ENCODE measurements around the gene PGLYRP2.
"Not testable (repeated sequence)": the region's sequence is repeated elsewhere in the genome, so short reads cannot be mapped to it uniquely, and the experiment has no call there.

The PGLYRP2 gene, protein sequence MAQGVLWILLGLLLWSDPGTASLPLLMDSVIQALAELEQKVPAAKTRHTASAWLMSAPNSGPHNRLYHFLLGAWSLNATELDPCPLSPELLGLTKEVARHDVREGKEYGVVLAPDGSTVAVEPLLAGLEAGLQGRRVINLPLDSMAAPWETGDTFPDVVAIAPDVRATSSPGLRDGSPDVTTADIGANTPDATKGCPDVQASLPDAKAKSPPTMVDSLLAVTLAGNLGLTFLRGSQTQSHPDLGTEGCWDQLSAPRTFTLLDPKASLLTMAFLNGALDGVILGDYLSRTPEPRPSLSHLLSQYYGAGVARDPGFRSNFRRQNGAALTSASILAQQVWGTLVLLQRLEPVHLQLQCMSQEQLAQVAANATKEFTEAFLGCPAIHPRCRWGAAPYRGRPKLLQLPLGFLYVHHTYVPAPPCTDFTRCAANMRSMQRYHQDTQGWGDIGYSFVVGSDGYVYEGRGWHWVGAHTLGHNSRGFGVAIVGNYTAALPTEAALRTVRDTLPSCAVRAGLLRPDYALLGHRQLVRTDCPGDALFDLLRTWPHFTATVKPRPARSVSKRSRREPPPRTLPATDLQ

DNA sequence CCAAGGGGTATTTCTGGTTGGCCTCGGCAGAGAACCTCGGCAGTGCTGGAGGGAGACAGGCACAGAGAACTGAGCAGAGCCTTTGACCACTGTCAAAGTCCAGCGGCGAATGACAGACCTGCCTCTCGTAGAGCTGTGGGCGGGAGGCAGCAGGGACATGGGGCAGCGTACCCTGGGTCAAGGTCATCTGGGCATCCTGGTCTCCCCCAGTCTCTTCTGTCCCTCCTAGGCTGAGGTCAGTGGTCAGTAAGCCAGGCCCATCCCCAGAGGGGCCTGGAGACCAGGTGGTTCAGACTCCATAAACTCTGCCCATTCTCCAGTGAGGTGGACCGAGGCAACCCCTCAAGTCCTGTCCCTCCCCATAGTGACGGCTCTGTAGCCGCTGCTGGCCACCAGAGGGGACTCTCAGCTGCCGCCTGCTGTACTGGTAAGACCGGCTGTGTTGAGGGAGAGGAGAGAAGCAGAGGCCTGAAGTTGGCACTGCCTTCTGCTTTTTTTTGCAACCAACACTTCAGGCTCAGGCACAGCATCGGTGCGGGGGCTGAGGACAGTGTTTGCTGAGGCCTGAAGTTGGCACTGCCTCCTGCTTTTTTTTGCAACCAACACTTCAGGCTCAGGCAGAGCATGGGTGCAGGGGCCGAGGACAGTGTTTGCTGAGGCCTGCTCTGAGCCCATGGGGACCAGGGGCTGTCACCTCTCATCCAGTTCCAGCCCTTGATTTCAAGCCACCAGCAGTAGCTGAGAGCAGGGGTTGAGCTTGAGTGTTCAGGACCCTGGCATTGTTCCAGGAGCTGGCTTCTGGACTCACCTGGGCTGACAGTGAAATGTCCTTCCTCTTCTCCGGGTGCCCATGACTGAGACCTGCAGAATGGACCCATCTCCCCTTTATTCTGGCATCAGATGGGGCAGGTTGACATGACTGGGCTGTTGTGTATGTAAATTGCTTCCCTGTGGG, at the start of gene PGLYRP2:
TSS of gene PGLYRP2 (minus strand) at position 111 of the 955 bp plus-strand sequence. CDS start 130 bp downstream, outside the sequence.
- DNase-seq: peak in 11 of 51 donors; percentile 2 to 50 (median 7)

DNA sequence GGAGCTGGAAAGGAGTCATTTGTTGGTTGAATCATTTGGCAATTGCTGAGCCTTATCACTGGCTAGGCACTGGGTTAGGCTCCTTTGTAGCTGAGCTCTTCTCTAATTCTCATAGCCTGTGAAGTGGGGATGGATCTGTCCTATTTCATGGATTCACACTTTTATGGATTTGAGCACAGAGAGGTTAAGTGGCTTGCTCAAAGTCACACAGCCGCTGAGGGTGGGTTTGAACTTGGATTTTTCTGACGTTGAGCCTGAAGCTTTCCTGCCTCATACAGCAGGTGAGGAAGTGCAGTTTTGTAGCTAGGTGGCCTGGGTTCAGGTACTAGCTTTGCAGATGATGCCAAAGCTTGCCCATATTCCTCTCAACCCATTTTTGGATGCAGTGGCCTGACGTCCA, 48.4 kb upstream of the PGLYRP2 start:
- no peak for DNase-seq

DNA sequence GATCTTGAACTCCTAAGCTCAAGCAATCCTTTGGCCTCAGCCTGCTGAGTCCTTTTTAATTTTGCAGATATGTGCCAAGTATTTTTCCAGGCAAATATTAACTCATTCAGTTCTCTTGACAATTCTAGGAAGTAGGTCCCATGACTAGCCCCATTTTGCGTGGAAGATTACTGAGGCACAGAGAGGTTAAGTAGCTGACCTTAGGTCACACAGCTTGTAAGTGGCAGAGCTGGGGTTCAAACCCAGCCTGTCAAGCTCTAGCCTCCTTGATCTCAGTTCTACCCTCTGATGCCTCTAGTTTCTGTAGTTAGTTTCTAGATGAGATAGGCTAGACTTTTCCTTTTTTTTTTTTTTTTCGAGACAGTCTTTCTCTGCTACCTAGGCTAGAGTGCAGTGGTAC, 47.1 kb upstream of the PGLYRP2 start:
- no peak for DNase-seq

DNA sequence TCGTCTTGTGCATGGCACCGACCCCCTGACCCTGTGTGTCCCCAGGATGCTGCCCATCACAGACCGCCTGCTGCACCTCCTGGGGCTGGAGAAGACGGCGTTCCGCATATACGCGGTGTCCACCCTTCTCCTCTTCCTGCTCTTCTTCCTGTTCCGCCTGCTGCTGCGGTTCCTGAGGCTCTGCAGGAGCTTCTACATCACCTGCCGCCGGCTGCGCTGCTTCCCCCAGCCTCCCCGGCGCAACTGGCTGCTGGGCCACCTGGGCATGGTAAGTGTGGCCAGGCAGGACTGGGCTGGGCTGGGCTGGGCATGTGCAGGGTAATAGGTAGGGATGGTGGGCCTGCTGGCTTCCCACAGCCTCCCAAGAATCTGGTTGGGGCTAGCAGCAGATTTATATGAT, 46.0 kb upstream of the PGLYRP2 start:
- no peak for DNase-seq

DNA sequence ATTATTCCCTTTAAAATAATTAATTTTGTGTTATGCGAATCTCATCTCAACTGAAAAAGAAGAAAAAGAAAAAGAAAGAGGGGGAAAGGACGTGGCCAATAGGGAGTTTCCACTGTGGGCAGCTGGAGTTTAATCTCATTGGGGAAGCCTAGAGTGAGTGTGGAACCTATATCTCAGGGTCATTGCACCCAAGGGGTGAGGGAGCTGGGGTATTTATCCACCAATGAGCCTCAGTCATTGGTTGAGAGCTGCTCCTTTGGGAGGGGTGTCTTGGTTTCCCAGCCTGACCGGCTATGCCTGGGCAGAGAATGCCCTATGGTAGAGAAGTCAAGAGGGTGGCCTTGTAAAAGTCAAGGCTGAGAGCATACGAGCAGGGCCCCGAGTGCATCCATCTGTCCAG, 45.5 kb upstream of the PGLYRP2 start:
- no peak for DNase-seq

DNA sequence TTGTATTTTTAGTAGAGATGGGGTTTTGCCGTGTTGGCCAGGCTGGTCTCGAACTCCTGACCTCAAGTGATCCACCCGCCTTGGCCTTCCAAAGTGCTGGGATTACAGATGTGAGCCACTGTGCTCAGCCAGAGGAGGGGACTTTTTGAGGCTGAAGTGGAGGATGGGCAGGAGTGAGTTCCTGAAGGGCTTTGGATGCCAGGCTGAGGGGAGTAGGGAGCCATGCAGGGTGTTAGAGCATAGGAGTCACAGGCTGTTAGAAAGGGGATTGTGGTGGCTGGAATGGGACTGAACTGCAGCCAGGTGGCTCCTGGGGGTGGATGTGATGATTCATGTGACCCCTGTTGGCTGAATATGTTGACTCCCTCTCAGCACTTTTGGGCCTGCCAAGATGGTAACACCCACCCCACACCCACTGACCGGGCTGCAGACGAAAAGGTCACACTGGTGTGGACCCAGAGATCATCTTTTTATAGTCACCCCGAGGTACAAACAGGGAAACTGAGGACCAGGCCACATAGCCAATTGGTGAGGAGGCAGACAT, 40.2 kb upstream of the PGLYRP2 start:
- DNase-seq: no peak

DNA sequence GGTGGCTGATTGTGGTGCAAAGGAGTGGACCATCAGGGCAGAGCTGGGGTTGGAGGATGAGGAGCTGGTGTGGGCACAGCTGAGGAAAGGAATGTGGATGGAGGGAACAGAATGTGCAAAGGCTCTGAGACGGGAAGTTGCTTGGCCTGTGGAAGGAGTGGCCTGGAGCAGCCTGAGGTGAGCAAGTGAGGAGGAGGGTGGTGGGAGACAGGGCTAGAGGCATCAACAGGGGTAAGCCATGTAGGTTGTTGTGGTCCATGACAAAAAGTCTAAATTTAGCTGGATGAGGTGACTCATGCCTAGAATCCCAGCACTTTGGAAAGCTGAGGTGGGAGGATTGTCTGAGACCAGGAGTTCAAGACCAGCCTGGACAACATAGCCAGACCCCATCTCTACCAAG, 38.5 kb upstream of the PGLYRP2 start:
- no peak for DNase-seq

DNA sequence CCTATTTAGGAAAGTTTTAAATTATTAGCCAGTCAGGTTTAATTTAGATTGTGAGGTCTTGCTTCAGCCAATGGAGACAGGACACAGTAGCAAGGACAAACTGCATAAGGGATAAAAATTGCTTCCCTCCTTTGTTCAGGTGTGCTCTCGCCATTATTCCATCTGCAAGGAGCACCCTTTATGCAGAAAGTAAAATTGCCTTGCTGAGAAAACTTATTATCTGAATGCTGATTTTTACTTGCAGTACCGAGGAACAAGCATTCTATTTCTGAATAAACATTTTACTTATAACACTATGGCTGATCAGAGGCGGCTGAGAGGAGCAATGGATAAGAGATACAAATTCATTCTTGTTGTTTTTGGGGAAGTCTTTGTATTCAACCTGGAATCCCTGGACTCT, 37.1 kb upstream of the PGLYRP2 start:
- no peak for DNase-seq

DNA sequence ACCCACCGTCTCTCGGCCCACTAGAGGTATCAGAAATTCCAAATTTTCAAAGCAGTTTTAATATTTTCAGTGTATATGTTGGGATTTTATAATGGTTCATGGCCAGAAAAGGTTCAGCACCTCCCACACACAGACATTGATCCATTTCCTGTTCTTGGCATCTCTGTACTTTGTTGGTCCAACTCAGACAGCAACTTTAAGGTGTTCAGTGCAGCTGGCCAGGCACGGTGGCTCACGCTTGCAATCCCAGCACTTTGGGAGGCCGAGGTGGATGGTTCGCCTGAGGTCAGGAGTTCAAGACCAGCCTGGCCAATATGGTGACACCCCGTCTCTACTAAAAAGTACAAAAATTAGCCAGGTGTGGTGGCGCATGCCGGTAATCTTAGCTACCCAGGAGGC, 35.9 kb upstream of the PGLYRP2 start:
- not testable (repeated sequence) for DNase-seq

DNA sequence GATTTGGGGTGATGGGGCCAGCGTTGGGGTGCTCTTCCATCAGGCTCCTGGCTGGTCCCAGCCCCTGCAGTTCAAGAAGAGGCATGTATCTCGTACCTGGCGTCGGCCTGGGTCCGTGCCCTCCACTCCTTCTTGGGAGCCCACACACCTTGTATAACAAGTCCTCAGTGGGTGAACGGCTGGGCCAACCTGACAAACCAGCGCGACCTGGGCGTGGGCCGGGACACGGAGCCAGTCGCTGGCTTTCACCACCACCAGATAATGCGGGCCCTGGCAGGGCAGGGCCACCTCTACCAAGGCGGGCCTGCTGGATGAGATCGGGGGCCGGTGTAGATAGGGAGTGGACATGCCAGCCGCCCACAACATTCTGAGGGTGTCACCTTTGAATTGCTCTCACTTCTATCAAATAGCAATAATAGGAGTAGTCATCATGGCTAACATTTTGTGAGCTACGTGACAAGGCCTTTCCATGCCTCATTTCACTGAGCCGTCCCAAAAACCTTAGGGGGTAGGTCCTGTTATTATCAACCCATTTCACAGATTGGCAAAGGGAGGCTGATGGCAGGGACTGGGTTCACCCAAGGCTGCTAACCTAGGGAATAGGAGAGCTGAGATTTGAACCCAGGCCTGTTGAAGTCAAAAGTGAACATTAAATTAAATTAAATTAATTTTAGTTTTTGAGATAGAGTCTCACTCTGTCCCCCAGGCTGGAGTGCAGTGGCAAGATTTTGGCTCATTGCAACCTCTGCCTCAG, 32.5 kb upstream of the PGLYRP2 start:
- no peak for DNase-seq

DNA sequence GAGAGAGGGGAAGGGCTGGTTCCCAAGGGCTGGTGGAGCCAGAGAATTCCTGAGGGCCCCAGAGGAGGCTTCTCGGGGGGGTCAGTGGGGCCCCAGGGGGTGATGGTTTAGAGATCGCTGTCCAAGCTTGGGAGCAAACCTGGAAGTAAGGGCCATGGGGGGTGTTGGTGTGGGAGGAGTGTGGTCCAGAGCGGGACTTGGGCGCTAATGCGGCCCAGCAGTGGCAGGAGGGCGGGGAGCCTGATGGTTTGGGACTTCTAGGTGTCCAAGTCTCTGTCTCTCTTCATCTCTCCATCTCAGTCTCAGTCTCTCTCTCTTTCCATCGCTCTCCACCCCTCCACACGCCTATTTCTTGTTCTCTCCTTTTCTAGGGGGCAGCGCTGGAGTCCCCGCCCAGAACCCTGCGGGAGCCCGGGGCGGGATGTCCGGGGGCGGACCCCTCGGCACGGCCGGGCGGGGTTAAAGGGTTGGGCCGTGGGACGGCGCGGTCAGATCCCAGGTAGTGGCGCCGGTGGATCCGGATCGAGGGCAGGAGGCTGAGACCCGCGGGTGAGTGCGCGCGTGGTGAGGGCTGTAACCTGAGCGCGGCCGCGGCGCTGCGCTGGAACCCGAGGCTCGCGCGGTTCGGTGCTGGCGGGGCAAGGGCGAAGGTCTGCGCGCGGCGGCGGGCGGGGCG, 28.9 kb upstream of the PGLYRP2 start, which contains the start of gene CYP4F22:
TSS of gene CYP4F22 (plus strand) at position 491 of the 676 bp plus-strand sequence. CDS start 16,812 bp downstream, outside the sequence.
- DNase-seq: no peak

DNA sequence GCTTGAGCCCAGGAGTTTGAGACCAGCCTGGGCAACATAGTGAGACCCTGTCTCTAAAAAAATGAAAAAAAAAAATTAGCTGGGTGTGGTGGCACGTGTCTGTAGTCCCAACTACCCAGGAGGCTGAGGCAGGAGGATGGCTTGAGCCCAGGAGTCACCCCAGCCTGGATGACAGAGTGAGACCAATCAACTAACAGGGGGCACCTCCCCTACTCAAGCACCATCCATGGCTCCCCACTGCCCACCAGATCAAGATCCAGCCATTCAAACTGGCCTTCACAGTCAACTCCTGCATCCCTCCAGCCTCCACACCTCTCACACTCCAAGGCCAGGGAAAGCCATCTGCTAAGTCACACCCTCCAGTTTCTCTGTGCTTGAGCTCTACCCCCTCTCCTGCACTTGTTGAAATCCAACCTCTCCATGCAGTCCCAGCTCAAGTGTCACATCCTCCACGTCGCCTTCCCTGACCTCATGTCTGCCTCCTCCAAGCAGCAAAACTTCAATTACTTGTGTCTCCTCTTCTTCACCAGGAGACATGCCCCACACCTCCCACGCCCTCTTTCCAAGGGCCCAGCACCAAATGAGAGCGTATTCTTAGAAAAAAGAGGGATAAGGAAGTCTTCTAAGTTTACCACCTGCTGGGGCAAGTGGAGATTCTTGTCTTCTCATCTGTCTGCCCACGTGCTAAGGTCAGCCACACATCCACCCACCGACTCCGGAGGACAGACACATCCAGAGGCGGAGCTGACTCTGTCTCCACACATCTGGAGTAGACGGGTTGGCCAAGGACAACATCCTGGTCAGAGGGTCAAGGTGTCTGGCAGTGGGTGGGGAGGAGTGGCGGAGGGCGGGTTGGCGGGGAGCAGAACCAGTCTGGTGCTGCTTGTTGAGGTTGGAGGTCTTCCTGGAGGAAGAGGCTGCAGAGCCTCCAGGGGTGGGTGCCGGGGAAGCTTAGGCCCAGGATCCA, 28.1 kb upstream of the PGLYRP2 start:
- DNase-seq: no peak

DNA sequence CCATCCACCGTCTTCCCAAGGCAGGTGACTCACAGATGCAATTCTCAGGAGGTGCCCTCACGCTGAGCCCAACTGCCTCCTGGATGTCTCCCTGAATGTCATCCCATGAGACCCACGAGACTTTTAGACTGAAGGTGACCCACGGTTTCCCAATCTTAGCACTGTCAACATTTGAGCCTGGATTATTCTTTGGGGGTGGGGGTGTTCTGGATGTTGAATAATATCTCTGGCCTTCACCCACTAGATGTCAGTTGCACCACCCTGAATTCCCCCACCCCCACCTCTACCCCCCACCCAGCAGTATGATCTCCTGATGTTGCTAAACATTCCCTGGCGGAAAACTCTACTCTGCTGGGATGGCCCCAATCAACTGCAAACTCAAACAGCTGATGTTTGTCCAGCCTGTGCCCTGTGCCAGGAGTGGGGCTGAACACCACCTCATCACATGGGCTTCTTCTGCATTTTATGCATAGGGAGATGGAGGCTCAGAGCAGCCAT, 26.8 kb upstream of the PGLYRP2 start:
- DNase-seq: no peak

DNA sequence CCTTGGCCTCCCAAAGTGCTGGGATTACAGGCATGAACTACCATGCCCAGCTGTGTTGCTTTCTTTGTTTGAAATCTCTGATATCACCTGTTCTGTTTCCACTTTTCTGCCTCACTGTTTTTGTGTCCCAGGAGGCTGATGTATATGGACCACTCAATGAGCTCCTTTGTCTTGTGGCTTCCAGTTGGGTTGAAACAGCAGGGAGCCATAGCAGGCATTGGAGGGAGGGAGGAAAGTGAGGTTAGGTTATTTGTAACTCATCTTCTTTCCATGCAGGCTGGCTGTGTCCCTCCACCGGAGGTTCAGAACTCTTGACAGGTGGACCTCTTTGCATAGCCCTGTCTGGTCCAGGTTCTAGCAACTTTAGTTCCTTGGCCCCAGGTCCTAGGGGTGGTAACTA, 23.0 kb upstream of the PGLYRP2 start:
- no peak for DNase-seq

DNA sequence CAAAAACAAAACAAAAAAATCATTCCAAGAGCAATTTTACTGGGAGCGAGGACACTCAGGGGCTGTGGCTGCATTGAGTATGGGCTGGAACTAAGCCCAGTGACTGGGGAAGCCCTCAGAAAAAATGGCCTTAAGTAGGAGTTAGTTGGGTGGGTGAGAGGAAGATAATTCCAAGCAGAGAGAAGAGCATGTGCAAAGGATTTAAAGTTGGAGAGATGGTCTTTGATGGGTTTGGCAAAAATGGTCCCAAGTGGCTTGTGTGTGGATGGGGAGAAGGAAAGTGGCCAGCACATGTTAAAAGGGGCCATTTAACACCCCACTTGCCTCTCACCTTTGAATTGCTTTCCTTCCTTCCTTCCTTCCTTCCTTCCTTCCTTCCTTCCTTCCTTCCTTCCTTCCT, 22.3 kb upstream of the PGLYRP2 start:
- no peak for DNase-seq

DNA sequence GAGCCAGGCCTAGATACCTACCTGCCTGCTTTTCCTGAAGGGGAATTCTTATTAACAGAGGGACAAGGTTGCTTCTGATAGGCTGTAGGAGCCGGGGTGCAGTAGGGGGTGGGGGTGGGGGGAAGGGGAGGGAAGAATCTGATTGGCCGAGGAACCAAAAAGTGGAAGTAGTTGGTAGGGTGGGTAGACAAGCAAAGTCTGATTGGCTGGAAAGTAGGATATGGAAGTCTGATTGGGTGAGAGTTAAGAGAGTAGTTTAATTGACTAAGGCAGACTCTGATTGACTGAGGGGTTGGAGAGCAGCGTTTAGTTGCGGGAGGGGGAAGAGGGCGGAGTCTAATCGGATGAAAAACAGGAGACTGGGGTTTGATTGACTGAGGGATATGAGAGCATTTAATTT, 19.6 kb upstream of the PGLYRP2 start:
- DNase-seq: no peak

DNA sequence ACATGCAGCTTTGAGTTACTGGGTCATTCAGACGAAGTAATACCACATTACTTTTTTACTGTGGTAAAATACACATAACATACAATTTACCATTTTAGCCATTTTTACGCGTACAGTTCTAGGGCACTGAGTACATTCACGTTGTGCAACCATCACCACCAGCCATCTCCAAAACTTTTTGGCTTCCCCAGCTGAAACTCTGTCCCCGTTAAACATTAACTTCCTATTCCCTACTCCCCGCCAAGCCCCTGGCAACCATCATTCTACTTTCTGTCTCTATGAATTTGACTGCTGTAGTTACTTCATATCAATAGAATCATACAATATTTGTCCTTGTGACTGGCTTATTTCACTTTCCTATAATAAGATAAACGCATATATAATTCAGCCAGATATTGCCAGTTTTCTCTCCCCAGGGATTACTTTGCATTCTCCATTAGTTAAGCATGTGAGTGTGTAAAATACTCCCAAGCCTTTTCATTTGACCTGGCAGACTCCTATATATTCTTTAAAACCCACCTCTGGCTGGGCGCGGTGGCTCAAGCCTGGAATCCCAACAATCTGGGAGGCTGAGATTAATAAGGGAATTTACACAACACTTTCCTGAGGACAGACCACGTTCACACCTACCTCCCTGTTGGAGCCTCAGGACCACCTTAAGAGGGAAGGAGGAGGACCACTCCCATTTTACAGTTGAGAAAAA, 19.0 kb upstream of the PGLYRP2 start:
- no peak for DNase-seq

DNA sequence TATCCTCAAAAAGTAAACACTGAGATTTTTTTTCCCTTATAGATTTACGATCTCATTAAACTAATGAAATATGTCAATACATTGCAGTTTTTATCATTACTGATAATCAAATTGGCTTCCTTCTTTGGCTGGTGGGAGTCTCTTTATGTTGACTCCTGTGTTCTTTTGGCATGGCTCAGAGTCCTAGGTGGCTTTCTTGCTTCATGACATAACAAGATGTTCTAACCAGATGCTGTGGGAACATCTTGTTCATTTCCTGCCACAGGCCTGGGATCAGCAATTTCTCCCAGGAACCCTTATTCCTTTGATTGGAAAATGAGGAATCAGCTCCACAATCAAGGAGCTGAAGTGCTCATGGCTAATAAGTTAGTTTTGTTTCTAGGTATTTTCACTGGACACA, 15.8 kb upstream of the PGLYRP2 start:
- no peak for DNase-seq
